Dedifferentiated amniotic fluid mesenchymal stem cell (primary cell): ENCODE data around the gene AGO4.
"Not testable (repeated sequence)": the region's sequence is repeated elsewhere in the genome, so short reads cannot be mapped to it uniquely, and the experiment has no call there.

Experiments used
- DNase-seq: peaks from one replicate; pipeline ENCODE4 v3.0.0-alpha.2; 2016; ENCODE audit errors: extremely low spot score

Gene AGO4

DNA sequence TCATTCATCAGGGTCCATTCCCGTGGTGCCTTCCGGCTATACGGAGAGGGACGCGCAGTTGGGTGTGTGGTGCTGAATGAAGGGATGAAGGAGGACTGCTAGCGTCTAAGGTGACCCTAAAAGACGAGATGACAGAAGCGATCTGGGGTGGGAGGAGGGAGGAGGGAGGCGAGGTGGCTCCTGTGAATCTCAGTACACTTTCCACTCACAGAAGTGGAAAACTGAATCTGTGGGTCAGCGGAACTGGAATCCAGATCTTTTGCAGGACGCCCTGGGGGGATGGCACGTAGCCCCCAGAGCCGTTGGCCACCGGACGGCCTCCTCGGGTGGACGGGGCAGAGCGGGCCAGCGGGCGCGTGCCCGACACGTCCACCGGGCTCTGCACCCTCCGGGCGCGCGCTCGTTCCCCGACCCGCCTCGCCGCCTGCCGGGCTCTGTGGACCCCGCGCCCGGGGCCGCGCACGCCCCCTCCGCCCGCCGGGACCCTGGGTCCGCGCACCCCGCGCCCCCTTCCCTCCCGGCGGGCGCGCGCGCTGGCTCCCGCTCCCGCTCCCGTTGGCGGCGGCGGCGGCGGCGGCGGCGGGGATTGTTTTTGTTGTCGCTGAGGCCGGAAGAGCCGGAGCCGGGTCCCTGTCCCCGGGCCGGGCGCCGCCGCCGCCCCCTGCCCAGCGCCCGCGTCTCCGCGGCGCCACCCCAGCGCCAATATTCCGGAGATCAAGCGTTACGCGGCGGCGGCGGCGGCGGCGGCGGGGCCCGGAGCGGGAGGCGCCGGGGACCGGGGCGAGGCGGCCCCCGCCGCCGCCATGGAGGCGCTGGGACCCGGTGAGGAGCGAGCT is at the start of gene AGO4:
TSS of gene AGO4 (plus strand) at position 403 of the 836 bp plus-strand sequence. CDS start at position 804, 401 bp downstream.
- no peak for DNase-seq

DNA sequence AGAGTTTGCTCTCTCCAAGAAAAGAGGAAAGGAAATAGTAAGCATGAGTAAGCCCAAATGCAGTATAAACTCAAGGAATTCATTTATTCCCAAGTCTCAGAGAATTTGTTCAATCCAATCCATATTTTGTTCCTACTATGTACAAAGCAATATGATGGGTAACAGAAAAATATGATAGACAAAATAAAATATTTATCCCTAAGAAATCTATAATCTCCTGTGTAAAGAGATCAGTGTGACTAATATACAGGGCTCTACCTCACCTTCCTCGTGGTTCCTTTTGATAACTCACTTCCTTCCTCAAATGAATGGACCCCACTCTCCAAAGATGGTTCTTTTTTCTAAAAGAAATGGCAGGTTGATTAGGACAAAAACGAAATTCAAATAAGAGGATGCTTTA is 45.7 kb upstream of the AGO4 start:
- no peak for DNase-seq

GRCh38 chr1:35763201-35763600 is 44.6 kb upstream of the AGO4 start:
- DNase-seq = no peak

GRCh38 chr1:35764283-35764682 is 43.5 kb upstream of the AGO4 start:
- DNase-seq = no peak

- DNase-seq = no peak
Observed at GRCh38 chr1:35768350-35769187, 39.2 kb upstream of the AGO4 start.

- peak; percentile 66 for DNase-seq
Observed at GRCh38 chr1:35769188-35769758, 38.5 kb upstream of the AGO4 start.

DNA sequence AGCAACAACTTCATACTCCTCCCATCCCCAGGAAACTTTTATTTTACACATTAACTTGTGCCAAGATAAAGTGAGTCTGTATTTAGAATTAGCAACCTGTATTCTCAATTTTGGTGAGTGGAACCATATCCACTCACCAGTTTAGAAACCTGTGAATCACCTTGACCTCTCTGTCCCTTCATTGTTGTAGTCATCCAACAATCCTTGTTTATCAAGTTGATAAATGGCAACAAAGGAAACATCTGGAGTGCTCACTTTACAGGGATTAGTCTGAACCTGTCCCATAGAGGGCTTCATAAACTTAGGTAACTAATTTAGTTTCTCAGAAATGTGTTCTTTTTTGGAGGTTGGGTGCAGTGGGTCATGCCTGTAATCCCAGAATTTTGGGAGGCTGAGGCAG is 34.1 kb upstream of the AGO4 start:
- DNase-seq = no peak

GRCh38 chr1:35776172-35776571 is 31.6 kb upstream of the AGO4 start:
- DNase-seq = not testable (repeated sequence)

DNA sequence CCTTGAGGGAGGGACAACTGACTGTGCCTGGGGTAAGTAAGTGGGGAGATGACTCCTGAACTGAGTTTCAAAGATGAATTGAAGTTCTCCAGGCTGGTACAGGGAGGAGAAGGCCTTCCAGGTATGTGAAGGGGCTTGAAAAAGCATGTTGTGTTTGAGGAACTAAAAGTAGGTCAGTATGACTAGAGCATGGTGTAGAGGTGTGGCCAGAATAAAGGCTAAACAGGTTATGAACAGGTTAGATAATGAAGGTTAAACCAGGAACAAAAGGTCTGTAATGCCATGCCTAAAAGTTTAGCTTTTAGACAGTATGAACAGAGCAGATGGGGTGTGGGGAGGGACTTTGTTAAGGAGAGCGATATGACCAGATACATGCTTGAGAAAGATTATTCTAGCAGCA is 30.7 kb upstream of the AGO4 start:
- DNase-seq = no peak

- DNase-seq = no peak
Observed at GRCh38 chr1:35783055-35783583, 24.7 kb upstream of the AGO4 start.

DNA sequence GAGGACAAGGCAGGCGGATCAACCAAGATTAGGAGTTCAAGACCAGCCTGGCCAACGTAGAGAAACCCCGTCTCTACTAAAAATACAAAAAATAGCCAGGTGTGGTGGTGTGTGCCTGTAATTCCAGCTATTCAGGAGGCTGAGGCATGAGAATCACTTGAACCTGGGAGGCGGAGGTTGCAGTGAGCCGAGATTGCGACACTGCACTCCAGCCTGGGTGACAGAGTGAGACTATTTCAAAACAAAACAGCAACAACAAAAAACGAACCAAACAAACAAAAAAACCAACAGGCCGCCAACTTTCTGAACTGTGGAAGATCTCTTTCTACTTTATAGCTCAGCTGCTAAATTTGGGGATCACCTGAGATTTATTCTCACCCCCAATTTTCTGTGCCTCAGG is 23.5 kb upstream of the AGO4 start:
- not testable (repeated sequence) for DNase-seq

- no peak for DNase-seq
Observed at GRCh38 chr1:35788139-35788538, 19.7 kb upstream of the AGO4 start.

DNA sequence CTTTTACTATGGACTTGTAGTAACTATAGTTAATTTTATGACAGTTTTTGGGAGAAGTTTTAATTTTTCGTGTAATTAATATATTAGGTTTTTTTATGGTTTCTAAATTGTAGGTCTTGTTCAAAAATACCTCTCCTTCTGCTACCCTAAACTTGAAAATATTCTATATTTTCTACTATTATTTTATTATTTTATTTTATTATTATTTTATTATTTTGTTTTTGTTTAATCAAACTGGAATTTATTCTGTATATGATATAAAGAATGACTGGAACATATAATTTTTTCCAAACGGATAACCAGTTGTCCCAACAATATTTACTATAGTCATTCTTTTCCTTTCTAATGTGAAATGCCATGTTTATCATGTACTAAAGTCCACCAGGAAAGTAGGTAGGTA is 17.1 kb upstream of the AGO4 start:
- no peak for DNase-seq

DNA sequence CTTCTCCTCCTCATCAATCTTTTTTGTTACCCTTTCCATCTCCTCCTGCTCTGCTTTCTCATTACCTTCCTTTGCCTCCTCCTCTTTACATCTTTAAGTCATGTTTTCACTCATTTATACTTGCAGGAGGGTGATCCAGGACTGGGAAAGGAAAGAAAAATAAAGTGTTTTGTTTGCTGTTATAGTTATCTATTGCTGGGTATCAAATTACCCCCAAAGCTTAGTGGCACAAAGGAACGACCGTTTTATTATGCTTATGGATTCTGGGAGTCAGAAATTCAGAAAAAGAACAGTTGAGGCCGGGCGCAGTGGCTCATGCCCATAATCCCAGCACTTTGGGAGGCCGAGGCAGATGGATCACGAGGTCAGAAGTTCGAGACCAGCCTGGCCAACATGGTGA is 12.5 kb upstream of the AGO4 start:
- no peak for DNase-seq

DNA sequence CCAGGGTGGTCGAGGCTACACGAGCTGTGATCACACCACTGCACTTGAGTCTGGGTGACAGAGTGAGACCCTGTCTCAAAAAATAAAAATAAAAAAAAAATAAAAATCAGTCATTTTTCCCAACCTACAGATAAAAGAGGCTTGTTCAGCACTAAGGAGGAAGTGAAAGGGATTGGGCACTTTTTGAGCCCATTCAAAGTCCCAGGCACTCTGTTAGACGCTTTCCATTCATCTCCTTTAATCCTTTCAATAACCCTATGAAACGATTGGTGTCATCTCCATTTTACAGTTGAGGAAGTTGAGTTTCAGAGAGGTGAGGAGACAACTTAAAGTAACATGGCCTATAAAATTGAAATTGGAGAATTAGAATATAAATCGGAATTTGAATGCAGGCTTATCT is 10.4 kb upstream of the AGO4 start:
- no peak for DNase-seq

DNA sequence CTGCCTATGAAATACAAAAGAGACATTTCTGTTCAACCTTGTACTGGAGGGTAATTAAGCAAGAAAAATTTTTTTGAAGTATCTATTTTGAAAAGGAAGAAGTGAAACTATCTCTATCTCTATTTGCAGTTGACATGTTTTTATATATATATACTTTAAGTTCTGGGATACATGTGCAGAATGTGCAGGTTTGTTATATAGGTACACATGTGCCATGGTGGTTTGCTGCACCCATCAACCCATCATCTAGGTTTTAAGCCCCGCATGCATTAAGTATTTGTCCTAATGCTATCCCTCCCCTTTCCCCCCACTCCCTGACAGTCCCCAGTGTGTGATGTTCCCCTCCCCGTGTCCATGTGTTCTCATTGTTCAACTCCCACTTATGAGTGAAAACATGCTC is 9.8 kb upstream of the AGO4 start:
- not testable (repeated sequence) for DNase-seq

GRCh38 chr1:35800167-35800887 is 7.5 kb upstream of the AGO4 start:
- not testable (repeated sequence) for DNase-seq

- DNase-seq = peak; percentile 36
Observed at GRCh38 chr1:35808450-35809113, 766 bp downstream of the AGO4 start.

- no peak for DNase-seq
Observed at GRCh38 chr1:35809114-35810095, 1.6 kb downstream of the AGO4 start.
